Vagina (tissue), 2 donors: ENCODE results near the gene KCNQ2. TPM values are rescaled to one million over a fixed set of nuclear protein-coding genes. Genes with fewer than 3 reads are reported as not detected.

Experiments
- DNase-seq, 2 donors: peaks; one replicate each; pipeline ENCODE4 v3.0.0-alpha.2; 2017; ENCODE audit errors: extremely low spot score in 2 of 2
- H3K27ac ChIP-seq: fragments of 200-600 bp; sonication (generic); one replicate; pipeline ENCODE4 v1.5.1; 2019
- H3K27me3 ChIP-seq: fragments of 200-600 bp; sonication (generic); one replicate; pipeline ENCODE4 v1.5.1; 2019
- H3K36me3 ChIP-seq, 2 donors: fragments of 200-600 bp; sonication (generic); one replicate each; pipeline ENCODE4 v1.5.1; 2017 to 2019
- H3K4me1 ChIP-seq: fragments of 200-600 bp; sonication (generic); one replicate; pipeline ENCODE4 v1.5.1; 2019
- H3K4me3 ChIP-seq, 2 donors: fragments of 200-600 bp; sonication (generic); 1 replicate in 1 of 2; 2 replicates in 1 of 2; pipeline ENCODE4 v1.5.1; 2016 to 2019
- H3K9me3 ChIP-seq: fragments of 200-600 bp; sonication (generic); one replicate; pipeline ENCODE4 v1.5.1; 2019
- CTCF ChIP-seq, 3 experiments: fragments of 450-650 bp in 2 of 3; fragments of 200-600 bp in 1 of 3; sonication (generic) in 1 of 3; IDR thresholded peaks; one replicate each; pipeline ENCODE4 v1.5.1; 2017 to 2019; ENCODE audit warnings: antibody characterized with exemption in 3 of 3, mild to moderate bottlenecking in 2 of 3, moderate library complexity in 2 of 3
- POLR2A ChIP-seq, 2 donors: fragments of 450-650 bp; IDR thresholded peaks; one replicate each; pipeline ENCODE4 v1.6.1; 2017; ENCODE audit warnings: antibody characterized with exemption in 2 of 2, mild to moderate bottlenecking in 2 of 2, moderate library complexity in 2 of 2
- POLR2AphosphoS5 ChIP-seq, 2 donors: sonication (generic); formaldehyde crosslinking; IDR thresholded peaks; one replicate each; pipeline ENCODE4 v1.9.0; 2017; ENCODE audit warnings: antibody characterized with exemption in 2 of 2, mild to moderate bottlenecking in 2 of 2, low read depth in 1 of 2; ENCODE audit not compliant: insufficient read depth in 1 of 2
- intact Hi-C: fragments of 100-400 bp; cut with DNase I; formaldehyde crosslinking; loops from one replicate; pipeline ENCODE4 v1.15.1; 2023
- total RNA-seq: library from RNA; depleted of rRNA; stranded (reverse); fragments of >200 nt; gene quantifications from one replicate; pipeline ENCODE4 v1.2.3, GENCODE V29; 2016

Gene KCNQ2
- total RNA-seq, 1 donor from 2014 or later = 1.2 TPM

- peaks cover 8% of the 10 kb centered on the region for H3K4me1 ChIP-seq
- no peaks in the 10 kb centered on the region for H3K36me3 ChIP-seq
- H3K4me3 ChIP-seq = no peak overlapping the region
- H3K27me3 ChIP-seq = no peaks in the 10 kb centered on the region
- TF ChIP-seq CTCF (IDR thresholded peaks at IDR 0.05) = no peak
- no peak for TF ChIP-seq POLR2AphosphoS5 (IDR thresholded peaks at IDR 0.05; ENCODE audit: insufficient read depth in 1 of 2, low read depth in 1 of 2)
- no peak for TF ChIP-seq POLR2A (IDR thresholded peaks at IDR 0.05)
- no peak overlapping the region for H3K27ac ChIP-seq
- intact Hi-C loops = no loop called here
- no peak for DNase-seq
- H3K9me3 ChIP-seq = no peaks in the 10 kb centered on the region
These were observed 119.6 kb downstream of the KCNQ2 start for GRCh38 chr20:63352811-63353221.

GRCh38 chr20:63351811-63352591 is 120.5 kb downstream of the KCNQ2 start:
- no peaks in the 10 kb centered on the region for H3K9me3 ChIP-seq
- peaks cover 8% of the 10 kb centered on the region for H3K4me1 ChIP-seq
- H3K27me3 ChIP-seq = no peaks in the 10 kb centered on the region
- intact Hi-C loops = no loop called here
- DNase-seq = no peak
- no peak overlapping the region for H3K27ac ChIP-seq
- no peaks in the 10 kb centered on the region for H3K36me3 ChIP-seq
- TF ChIP-seq CTCF (IDR thresholded peaks at IDR 0.05) (no peak), POLR2A (IDR thresholded peaks at IDR 0.05) (no peak)
- no peak overlapping the region for H3K4me3 ChIP-seq

- TF ChIP-seq POLR2A (IDR thresholded peaks at IDR 0.05) (no peak), CTCF (IDR thresholded peaks at IDR 0.05) (no peak)
- H3K36me3 ChIP-seq = no peaks in the 10 kb centered on the region
These were observed 121.1 kb downstream of the KCNQ2 start for GRCh38 chr20:63351326-63351700.

DNA sequence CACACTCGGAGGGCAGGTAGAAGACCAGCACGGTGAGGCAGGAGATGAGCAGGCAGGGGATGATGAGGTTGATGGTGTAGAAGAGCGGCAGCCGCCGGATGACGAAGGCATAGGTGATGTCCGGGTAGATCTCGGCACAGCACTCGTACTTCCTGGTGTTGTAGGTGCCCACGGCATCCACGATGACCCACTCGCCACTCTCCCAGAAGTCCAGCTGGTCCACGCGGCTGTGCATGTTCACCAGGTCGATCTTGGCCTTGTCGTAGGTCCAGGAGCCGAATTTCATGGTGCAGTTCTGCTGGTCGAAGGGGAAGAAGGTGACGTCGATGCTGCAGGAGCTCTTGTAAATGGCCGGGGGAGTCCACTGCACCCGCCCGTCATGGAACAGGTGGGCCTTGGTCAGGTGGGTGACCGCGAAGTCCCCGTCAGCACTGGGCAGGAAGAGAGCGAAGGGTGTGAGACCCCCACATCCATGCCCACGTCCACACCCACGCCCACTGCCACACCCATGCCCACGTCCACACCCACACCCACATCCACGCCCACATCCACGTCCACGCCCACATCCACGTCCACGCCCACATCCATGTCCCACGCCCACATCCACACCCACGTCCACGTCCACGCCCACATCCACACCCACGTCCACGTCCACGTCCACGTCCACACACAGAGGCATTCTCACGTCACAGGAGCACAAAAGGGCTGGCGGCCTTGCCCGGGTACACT is 121.7 kb downstream of the KCNQ2 start:
- Histone ChIP-seq H3K27ac (no peak overlapping the region), H3K4me1 (peaks cover 12% of the 10 kb centered on the region), H3K36me3 (no peaks in the 10 kb centered on the region), H3K9me3 (no peaks in the 10 kb centered on the region), H3K27me3 (no peaks in the 10 kb centered on the region), H3K4me3 (no peak overlapping the region)
- TF ChIP-seq POLR2A (IDR thresholded peaks at IDR 0.05) (no peak), POLR2AphosphoS5 (IDR thresholded peaks at IDR 0.05; ENCODE audit: insufficient read depth in 1 of 2, low read depth in 1 of 2) (no peak), CTCF (IDR thresholded peaks at IDR 0.05) (no peak)
- intact Hi-C loops = no loop called here
- DNase-seq = no peak

More at GRCh38 chr20:63351326-63351700, 121.1 kb downstream of the KCNQ2 start:
- peaks cover 8% of the 10 kb centered on the region for H3K4me1 ChIP-seq
- no peak overlapping the region for H3K27ac ChIP-seq
- no peaks in the 10 kb centered on the region for H3K27me3 ChIP-seq
- no peak overlapping the region for H3K4me3 ChIP-seq
- intact Hi-C loops = no loop called here
- no peak for DNase-seq
- no peaks in the 10 kb centered on the region for H3K9me3 ChIP-seq

Other genes starting within 250 kb of the KCNQ2 start
- gene BIRC7, start 236.8 kb downstream of the KCNQ2 start, total RNA-seq = 2.7 TPM
- gene NKAIN4, start 218.2 kb downstream of the KCNQ2 start, total RNA-seq = not detected
- 44.7 TPM for gene ARFGAP1, start 199.8 kb downstream of the KCNQ2 start, total RNA-seq
- not detected for gene COL20A1, start 179.5 kb downstream of the KCNQ2 start, total RNA-seq
- gene CHRNA4, start 111.3 kb downstream of the KCNQ2 start, total RNA-seq = 0.25 TPM
- gene EEF1A2, start 26.4 kb upstream of the KCNQ2 start, total RNA-seq = 9.8 TPM
- 198 TPM for gene PPDPF, start 48.1 kb upstream of the KCNQ2 start, total RNA-seq
- gene PTK6, start 64.7 kb upstream of the KCNQ2 start, total RNA-seq = 25.8 TPM
- gene SRMS, start 75.1 kb upstream of the KCNQ2 start, total RNA-seq = not detected
- gene FNDC11, start 81.5 kb upstream of the KCNQ2 start, total RNA-seq = not detected
- 31.4 TPM for gene HELZ2, start 101.6 kb upstream of the KCNQ2 start, total RNA-seq
- gene GMEB2, start 154.4 kb upstream of the KCNQ2 start, total RNA-seq = 11.3 TPM
- gene STMN3, start 180.8 kb upstream of the KCNQ2 start, total RNA-seq = 14.7 TPM
- gene RTEL1, start 185.7 kb upstream of the KCNQ2 start, total RNA-seq = 17.7 TPM
- gene TNFRSF6B, start 224.0 kb upstream of the KCNQ2 start, total RNA-seq = 16.7 TPM
- gene ARFRP1, start 235.3 kb upstream of the KCNQ2 start, total RNA-seq = 30.9 TPM
- gene ZGPAT, start 235.4 kb upstream of the KCNQ2 start, total RNA-seq = 30.4 TPM